Natural killer cell (primary cell): Measurements from ENCODE around the gene CCNQ. TPM values are rescaled to one million over a fixed set of nuclear protein-coding genes. Genes with fewer than 3 reads are reported as not detected.

Source experiments
- ATAC-seq, 3 donors: fragments of 150-1000 bp in 2 of 3; fragments of 200-7000 bp in 1 of 3; cut with Tn5 transposase; 1 replicate in 1 of 3; 2 replicates in 2 of 3; pipeline ENCODE4 v1.10.0; 2021; ENCODE audit warnings: mild to moderate bottlenecking in 2 of 3, moderate library complexity in 2 of 3
- DNase-seq, 2 donors: peaks; one replicate each; pipeline versions ENCODE4 v3.0.0 to v3.0.0-alpha.2; 2013 to 2021; ENCODE audit warnings: mixed read lengths in 1 of 2
- H3K27ac ChIP-seq: one replicate; pipeline ENCODE4 v1.5.1; 2013; ENCODE audit warnings: mild to moderate bottlenecking, low read length
- H3K27me3 ChIP-seq: one replicate; pipeline ENCODE4 v1.6.1; 2013; ENCODE audit warnings: low read length; ENCODE audit not compliant: control insufficient read depth, insufficient read depth
- H3K36me3 ChIP-seq: one replicate; pipeline ENCODE4 v1.6.1; 2013; ENCODE audit warnings: low read length; ENCODE audit not compliant: control insufficient read depth, insufficient read depth
- H3K4me1 ChIP-seq: one replicate; pipeline ENCODE4 v1.6.1; 2013; ENCODE audit warnings: low read length; ENCODE audit not compliant: control insufficient read depth, insufficient read depth
- H3K4me3 ChIP-seq: one replicate; pipeline ENCODE4 v1.5.1; 2013; ENCODE audit warnings: low read length
- H3K9me3 ChIP-seq: one replicate; pipeline ENCODE4 v1.6.1; 2013; ENCODE audit warnings: low read length; ENCODE audit not compliant: control insufficient read depth, insufficient read depth
- H3K27ac Mint-ChIP-seq, 2 donors: one replicate each; pipeline ENCODE4 v1.8.0; 2022; ENCODE audit warnings: mild to moderate bottlenecking in 2 of 2, mixed read lengths in 2 of 2, moderate library complexity in 1 of 2
- H3K27me3 Mint-ChIP-seq, 2 donors: one replicate each; pipeline ENCODE4 v1.8.0; 2022; ENCODE audit warnings: low read depth in 2 of 2, mixed read lengths in 2 of 2
- H3K36me3 Mint-ChIP-seq: one replicate; pipeline ENCODE4 v1.8.0; 2022; ENCODE audit warnings: mixed read lengths
- H3K4me1 Mint-ChIP-seq, 2 donors: one replicate each; pipeline ENCODE4 v1.8.0; 2022; ENCODE audit warnings: mixed read lengths in 2 of 2
- H3K4me3 Mint-ChIP-seq: one replicate; pipeline ENCODE4 v1.8.0; 2022; ENCODE audit warnings: mild to moderate bottlenecking, moderate library complexity, mixed read lengths
- H3K9me3 Mint-ChIP-seq, 2 donors: one replicate each; pipeline ENCODE4 v1.8.0; 2022; ENCODE audit warnings: mixed read lengths in 2 of 2
- CTCF ChIP-seq: fragments of 200-600 bp; IDR thresholded peaks from one replicate; pipeline ENCODE4 v1.8.0; 2022; ENCODE audit warnings: antibody characterized with exemption
- WGBS: methylation state at CpG from one replicate; pipeline ENCODE4 v1.1.7; 2013; ENCODE audit warnings: missing lambda C conversion rate; ENCODE audit not compliant: insufficient coverage; 5-methylcytosine and 5-hydroxymethylcytosine counted together
- intact Hi-C: fragments of 100-400 bp; cut with micrococcal nuclease; formaldehyde crosslinking; loops from one replicate; pipeline ENCODE4 v1.14.2; 2022
- total RNA-seq, 4 donors: library from RNA; stranded (reverse); fragments of 120-200 nt in 1 of 4; gene quantifications; one replicate each; pipeline versions ENCODE4 v1.2.3 to v1.2.4, GENCODE V29; 2013 to 2022

CCNQ gene
- total RNA-seq, 3 donors from 2014 or later (not counting 1 experiment from before 2014, with no cell fraction given) = 9.0 to 17.2 (median 12.5) TPM

GRCh38 chrX:153639177-153640044 lies 40.5 kb upstream of the CCNQ start:
- H3K36me3 ChIP-seq = no peaks in the 10 kb centered on the region
- H3K27me3 ChIP-seq = peaks cover 4% of the 10 kb centered on the region
- Mint-ChIP-seq H3K27me3 (peaks cover 0 to 9% of the 10 kb centered on the region in 2 donors), H3K4me3 (no peak overlapping the region), H3K36me3 (no peaks in the 10 kb centered on the region), H3K27ac (no peak overlapping the region), H3K9me3 (no peaks in the 10 kb centered on the region), H3K4me1 (no peaks in the 10 kb centered on the region)
- no peaks in the 10 kb centered on the region for H3K9me3 ChIP-seq
- no peak for TF ChIP-seq CTCF
- WGBS = 85% methylated on average over 26 of the region's 28 CpGs
- no peak overlapping the region for H3K27ac ChIP-seq
- intact Hi-C loops = no loop called here
- H3K4me3 ChIP-seq = no peak overlapping the region
- H3K4me1 ChIP-seq = peaks cover 7% of the 10 kb centered on the region
- DNase-seq (no peak), ATAC-seq (no peak)

DNA sequence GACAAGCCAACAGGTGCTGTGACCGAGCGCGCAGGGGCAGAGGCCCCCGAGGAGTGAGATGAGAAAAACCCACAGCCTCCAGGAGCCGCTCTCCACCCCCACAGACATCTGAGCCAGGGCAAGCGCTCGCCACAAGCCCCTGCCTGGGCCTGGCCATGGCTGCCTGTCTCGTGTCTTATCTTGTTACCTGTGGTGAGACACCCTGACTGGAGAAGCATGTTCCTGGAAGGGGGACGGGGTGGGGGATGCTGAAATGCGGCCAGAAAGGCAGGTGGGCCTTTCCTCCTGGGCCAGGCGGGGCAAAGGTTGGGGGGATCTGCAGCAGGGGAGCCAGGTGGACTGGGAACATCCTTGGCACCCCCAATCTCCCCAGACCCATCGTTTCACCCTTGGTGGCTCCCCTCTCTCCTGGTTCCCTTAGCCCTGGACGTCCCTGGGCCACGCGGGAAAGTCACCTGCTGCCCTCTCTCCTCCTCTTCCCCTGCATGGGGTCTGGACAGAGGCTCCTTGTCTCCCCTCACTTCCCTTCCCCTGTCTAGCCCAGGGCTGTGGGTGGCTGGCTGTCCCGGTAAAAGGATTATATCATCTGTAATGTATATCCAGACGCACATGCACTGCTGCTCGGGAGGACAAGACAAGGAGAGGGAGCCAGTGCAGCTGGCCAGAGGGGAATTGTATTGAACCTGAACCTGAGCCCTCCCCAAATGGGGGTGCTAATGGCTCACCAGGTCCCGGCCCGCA lies 39.7 kb upstream of the CCNQ start:
- no peak for ATAC-seq
- Mint-ChIP-seq H3K4me1 (no peaks in the 10 kb centered on the region), H3K9me3 (no peaks in the 10 kb centered on the region), H3K27ac (no peak overlapping the region), H3K4me3 (no peak overlapping the region), H3K36me3 (no peaks in the 10 kb centered on the region), H3K27me3 (peaks cover 0 to 9% of the 10 kb centered on the region in 2 donors)
- peaks cover 4% of the 10 kb centered on the region for H3K27me3 ChIP-seq
- H3K4me1 ChIP-seq = peaks cover 3% of the 10 kb centered on the region
- TF ChIP-seq CTCF = no peak
- DNase-seq = no peak
- no peak overlapping the region for H3K27ac ChIP-seq
- no peaks in the 10 kb centered on the region for H3K36me3 ChIP-seq
- H3K9me3 ChIP-seq = no peaks in the 10 kb centered on the region
- H3K4me3 ChIP-seq = no peak overlapping the region
- 84% methylated on average over 13 of the region's 20 CpGs for WGBS
- intact Hi-C loops = no loop called here

GRCh38 chrX:153638041-153638371 lies 39.1 kb upstream of the CCNQ start:
- Histone ChIP-seq H3K36me3 (no peaks in the 10 kb centered on the region), H3K4me3 (no peak overlapping the region), H3K4me1 (no peaks in the 10 kb centered on the region), H3K9me3 (no peaks in the 10 kb centered on the region), H3K27me3 (peaks cover 2% of the 10 kb centered on the region), H3K27ac (no peak overlapping the region)
- Mint-ChIP-seq H3K27me3 (peaks cover 0 to 6% of the 10 kb centered on the region in 2 donors), H3K36me3 (no peaks in the 10 kb centered on the region), H3K4me1 (no peaks in the 10 kb centered on the region), H3K4me3 (no peak overlapping the region), H3K9me3 (no peaks in the 10 kb centered on the region), H3K27ac (no peak overlapping the region)
- TF ChIP-seq CTCF = no peak
- ATAC-seq = no peak
- intact Hi-C loops = no loop called here
- 80% methylated on average over 6 of the region's 6 CpGs for WGBS
- DNase-seq = no peak
